Central memory CD8-positive, alpha-beta T cell (primary cell): ENCODE measurements around the gene TBC1D22A.
"Not testable (repeated sequence)": the region's sequence is repeated elsewhere in the genome, so short reads cannot be mapped to it uniquely, and the experiment has no call there.

Experiments
- ATAC-seq: fragments of 150-1000 bp; cut with Tn5 transposase; replicated peaks from 2 replicates; pipeline ENCODE4 v1.10.0; 2022; ENCODE audit warnings: mild to moderate bottlenecking, moderate FRiP score, moderate number of reproducible peaks; ENCODE audit not compliant: poor library complexity, severe bottlenecking; ENCODE audit errors: extremely low read depth
- DNase-seq, 2 donors: peaks; one replicate each; pipeline ENCODE4 v3.0.0; 2021; ENCODE audit warnings: low spot score in 2 of 2
- H3K27ac Mint-ChIP-seq: one replicate; pipeline ENCODE4 v1.8.0; 2022; ENCODE audit warnings: low read depth, mild to moderate bottlenecking, moderate library complexity, mixed read lengths
- H3K27me3 Mint-ChIP-seq: one replicate; pipeline ENCODE4 v1.8.0; 2022; ENCODE audit warnings: mixed read lengths
- H3K36me3 Mint-ChIP-seq: one replicate; pipeline ENCODE4 v1.8.0; 2022; ENCODE audit warnings: mild to moderate bottlenecking, moderate library complexity, mixed read lengths; ENCODE audit not compliant: insufficient read depth
- H3K4me1 Mint-ChIP-seq: one replicate; pipeline ENCODE4 v1.8.0; 2022; ENCODE audit warnings: mixed read lengths
- H3K4me3 Mint-ChIP-seq: one replicate; pipeline ENCODE4 v1.8.0; 2022; ENCODE audit warnings: mild to moderate bottlenecking, moderate library complexity, mixed read lengths
- H3K9me3 Mint-ChIP-seq: one replicate; pipeline ENCODE4 v1.8.0; 2022; ENCODE audit warnings: mixed read lengths

TBC1D22A gene

DNA sequence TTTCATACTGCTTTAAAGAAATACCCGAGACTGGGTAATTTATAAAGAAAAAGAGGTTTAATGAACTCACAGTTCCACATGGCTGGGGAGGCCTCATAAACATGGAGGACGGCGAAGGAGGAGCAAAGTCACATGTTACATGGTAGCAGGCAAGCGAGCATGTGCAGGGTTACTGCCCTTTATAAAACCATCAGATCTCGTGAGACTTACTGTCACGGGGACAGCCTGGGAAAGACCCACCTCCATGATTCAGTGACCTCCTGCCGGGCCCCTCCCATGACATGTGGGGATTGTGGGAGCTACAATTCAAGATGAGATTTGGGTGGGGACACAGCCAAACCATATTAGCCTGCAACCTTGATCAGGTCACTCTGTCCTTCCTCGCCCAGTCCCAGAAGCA, 378.5 kb downstream of the TBC1D22A start:
- not testable (repeated sequence) for H3K27me3 Mint-ChIP-seq, H3K9me3 Mint-ChIP-seq, DNase-seq, H3K36me3 Mint-ChIP-seq, ATAC-seq, H3K4me3 Mint-ChIP-seq, H3K4me1 Mint-ChIP-seq, H3K27ac Mint-ChIP-seq

DNA sequence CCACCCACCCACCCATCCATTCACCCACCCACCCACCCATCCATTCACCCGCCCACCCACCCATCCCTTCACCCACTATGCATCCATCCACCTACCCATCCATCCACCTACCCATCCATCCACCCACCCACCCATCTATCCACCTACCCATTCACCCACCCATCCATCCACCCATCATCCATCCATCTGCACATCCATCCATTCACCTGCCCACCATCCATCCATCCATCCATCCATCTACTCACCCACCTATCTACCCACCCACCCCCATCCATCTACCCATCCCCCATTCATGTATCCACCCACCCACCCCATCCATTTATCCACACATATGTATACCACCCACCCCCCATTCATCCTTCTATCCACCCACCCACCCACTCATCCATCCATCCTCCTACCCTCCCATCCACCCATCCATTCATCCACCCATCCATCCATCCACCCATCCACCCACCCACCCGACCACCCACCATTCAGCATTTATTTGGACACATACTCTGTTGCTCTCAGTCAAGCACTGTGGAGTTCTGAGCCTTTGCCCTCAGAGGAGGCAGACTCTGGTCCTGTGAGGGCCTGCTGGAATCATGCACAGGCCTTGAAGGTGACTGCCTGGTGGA, 380.1 kb downstream of the TBC1D22A start:
- H3K9me3 Mint-ChIP-seq: no peaks in the 10 kb centered on the region
- H3K4me1 Mint-ChIP-seq: no peaks in the 10 kb centered on the region
- H3K36me3 Mint-ChIP-seq: peaks cover 10% of the 10 kb centered on the region
- DNase-seq: no peak
- H3K27ac Mint-ChIP-seq: no peak overlapping the region
- H3K27me3 Mint-ChIP-seq: no peaks in the 10 kb centered on the region
- H3K4me3 Mint-ChIP-seq: no peak overlapping the region
- ATAC-seq: no peak

DNA sequence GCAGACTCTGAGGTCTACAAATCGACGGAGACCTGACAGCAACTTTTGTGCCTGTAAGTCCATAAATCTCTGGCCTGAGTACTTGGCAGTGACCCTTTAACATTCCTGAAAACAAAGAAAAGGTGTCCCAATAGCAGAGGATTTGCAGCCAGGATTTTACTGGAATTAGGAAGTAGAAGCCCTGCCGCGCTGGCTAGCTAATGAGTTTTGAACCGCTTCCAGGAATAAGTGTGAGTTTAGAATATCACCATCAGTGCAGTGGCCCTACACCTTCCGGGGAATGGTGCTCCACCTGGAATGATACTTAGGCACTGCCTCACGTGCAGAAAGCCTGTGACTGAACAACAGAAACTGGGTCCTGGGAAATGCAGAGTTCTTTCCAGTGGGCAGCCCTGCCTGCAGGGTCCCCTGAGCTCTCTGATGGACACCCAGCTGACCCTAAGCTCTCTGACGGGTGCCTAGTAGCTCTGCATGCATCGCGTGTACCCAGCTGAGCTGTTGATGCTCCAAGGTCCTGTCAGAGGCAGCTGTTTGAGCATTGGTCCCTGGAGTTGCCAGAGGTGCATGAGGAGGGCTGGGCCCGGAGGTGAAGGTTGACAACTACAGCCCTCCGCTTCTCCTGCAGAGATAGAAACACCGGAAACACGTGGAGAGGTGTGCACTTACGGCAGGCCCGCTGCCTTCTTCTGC, 380.9 kb downstream of the TBC1D22A start:
- ATAC-seq: no peak
- peaks cover 10% of the 10 kb centered on the region for H3K36me3 Mint-ChIP-seq
- no peak for DNase-seq
- H3K4me3 Mint-ChIP-seq: no peak overlapping the region
- H3K4me1 Mint-ChIP-seq: no peaks in the 10 kb centered on the region
- H3K27ac Mint-ChIP-seq: no peak overlapping the region
- no peaks in the 10 kb centered on the region for H3K27me3 Mint-ChIP-seq
- no peaks in the 10 kb centered on the region for H3K9me3 Mint-ChIP-seq

- Mint-ChIP-seq H3K4me3 (no peak overlapping the region), H3K9me3 (no peaks in the 10 kb centered on the region), H3K4me1 (no peaks in the 10 kb centered on the region), H3K27ac (no peak overlapping the region), H3K27me3 (no peaks in the 10 kb centered on the region), H3K36me3 (peaks cover 7% of the 10 kb centered on the region)
- DNase-seq: no peak
- ATAC-seq: no peak
Observed at GRCh38 chr22:47144076-47144765, 381.8 kb downstream of the TBC1D22A start.

- H3K4me3 Mint-ChIP-seq: no peak overlapping the region
- peaks cover 7% of the 10 kb centered on the region for H3K36me3 Mint-ChIP-seq
- no peak overlapping the region for H3K27ac Mint-ChIP-seq
- no peaks in the 10 kb centered on the region for H3K4me1 Mint-ChIP-seq
- DNase-seq (no peak), ATAC-seq (no peak)
- no peaks in the 10 kb centered on the region for H3K9me3 Mint-ChIP-seq
- no peaks in the 10 kb centered on the region for H3K27me3 Mint-ChIP-seq
Observed at GRCh38 chr22:47144791-47145425, 382.5 kb downstream of the TBC1D22A start.

DNA sequence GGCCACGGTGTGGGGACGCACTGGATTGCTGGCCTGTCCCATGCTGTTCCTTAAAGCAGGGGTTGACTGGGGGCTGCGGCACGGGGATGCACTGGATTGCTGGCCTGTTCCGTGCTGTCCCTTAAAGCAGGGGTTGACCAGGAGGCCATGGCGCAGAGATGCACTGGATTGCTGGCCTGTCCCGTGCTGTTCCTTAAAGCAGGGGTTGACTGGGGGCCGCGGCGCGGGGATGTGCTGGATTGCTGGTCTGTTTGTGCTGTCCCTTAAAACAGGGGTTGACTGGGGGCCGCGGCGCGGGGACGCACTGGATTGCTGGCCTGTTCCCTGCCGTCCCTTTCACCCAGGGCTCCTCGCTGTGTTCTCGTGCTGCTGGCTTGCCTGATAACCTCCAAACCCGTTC, 383.4 kb downstream of the TBC1D22A start:
- Mint-ChIP-seq H3K27me3 (no peaks in the 10 kb centered on the region), H3K27ac (peak overlapping the region; percentile 44), H3K4me3 (no peak overlapping the region), H3K4me1 (no peaks in the 10 kb centered on the region), H3K9me3 (no peaks in the 10 kb centered on the region), H3K36me3 (peaks cover 8% of the 10 kb centered on the region)
- DNase-seq (no peak), ATAC-seq (no peak)

DNA sequence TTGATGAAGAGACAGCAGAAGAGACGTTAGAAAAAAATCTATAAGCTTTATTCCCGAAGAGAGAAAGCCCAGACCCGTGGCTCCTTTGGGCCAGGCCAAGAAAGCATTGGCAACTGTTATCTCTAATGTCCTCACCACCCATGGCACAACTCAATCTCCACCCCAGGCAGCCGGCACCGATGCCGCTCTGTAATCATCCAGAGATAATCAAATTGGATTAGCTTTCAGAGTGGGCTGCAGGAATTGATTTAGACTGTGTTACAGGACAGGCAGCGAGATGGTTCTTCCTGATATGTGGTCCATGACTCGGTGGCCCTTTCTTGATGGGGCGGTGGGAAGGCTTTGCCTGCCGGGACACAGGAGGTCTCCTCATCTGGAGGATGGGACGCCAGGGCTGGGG, 383.9 kb downstream of the TBC1D22A start:
- Mint-ChIP-seq H3K27ac (peak overlapping the region; percentile 44), H3K27me3 (no peaks in the 10 kb centered on the region), H3K9me3 (no peaks in the 10 kb centered on the region), H3K36me3 (peaks cover 9% of the 10 kb centered on the region), H3K4me1 (no peaks in the 10 kb centered on the region), H3K4me3 (no peak overlapping the region)
- ATAC-seq (no peak), DNase-seq (no peak)

- Mint-ChIP-seq H3K27ac (no peak overlapping the region), H3K4me1 (no peaks in the 10 kb centered on the region), H3K36me3 (peaks cover 9% of the 10 kb centered on the region), H3K27me3 (no peaks in the 10 kb centered on the region), H3K9me3 (no peaks in the 10 kb centered on the region), H3K4me3 (no peak overlapping the region)
- DNase-seq: no peak
- no peak for ATAC-seq
Observed at GRCh38 chr22:47146941-47147340, 384.5 kb downstream of the TBC1D22A start.

- H3K27ac Mint-ChIP-seq: no peak overlapping the region
Observed at GRCh38 chr22:47147572-47147971, 385.1 kb downstream of the TBC1D22A start.

GRCh38 chr22:47148510-47148909, 386.1 kb downstream of the TBC1D22A start:
- no peak overlapping the region for H3K27ac Mint-ChIP-seq
- no peak for ATAC-seq
- peaks cover 10% of the 10 kb centered on the region for H3K36me3 Mint-ChIP-seq

More at GRCh38 chr22:47147572-47147971, 385.1 kb downstream of the TBC1D22A start:
- peaks cover 2% of the 10 kb centered on the region for H3K4me1 Mint-ChIP-seq
- no peak overlapping the region for H3K4me3 Mint-ChIP-seq
- H3K36me3 Mint-ChIP-seq: peaks cover 8% of the 10 kb centered on the region
- H3K27me3 Mint-ChIP-seq: no peaks in the 10 kb centered on the region
- DNase-seq: no peak
- no peak for ATAC-seq
- no peaks in the 10 kb centered on the region for H3K9me3 Mint-ChIP-seq

DNA sequence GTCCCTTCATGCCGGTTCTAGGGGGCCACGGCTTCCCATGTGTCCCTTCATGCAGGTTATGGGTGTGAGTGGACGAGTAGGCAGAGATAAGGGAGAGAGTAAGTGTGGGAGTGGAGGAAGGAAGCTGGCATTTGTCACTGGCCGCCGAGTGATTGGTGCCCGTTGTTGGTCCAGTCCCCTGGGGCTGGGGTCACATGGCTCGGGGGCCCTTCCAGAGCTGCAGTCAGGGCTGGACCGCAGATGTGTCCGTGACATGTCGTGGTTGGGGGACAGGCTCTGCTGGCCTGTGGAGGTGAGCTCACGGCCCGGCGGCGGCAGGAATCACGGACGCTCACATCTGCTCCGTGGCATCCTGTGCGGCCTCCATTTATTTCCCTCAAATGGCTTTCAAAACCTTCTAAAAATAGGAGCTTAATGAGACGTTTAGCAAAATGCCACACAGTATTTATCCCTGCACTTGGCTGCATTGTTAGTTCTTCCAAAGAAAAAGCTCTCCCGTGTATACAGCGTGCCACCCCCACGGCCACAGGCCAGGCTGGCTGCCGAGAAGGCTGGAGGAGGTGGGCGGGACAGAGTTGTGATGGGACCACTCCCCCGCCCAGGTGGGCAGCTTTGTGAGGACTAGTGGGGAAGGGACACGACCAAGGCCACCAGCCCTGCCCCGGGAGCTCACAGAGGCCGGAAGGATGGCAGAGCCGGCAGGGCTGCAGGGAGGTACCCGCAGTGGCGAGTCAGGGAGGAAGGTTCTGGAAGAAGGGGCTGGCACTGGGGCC, 386.7 kb downstream of the TBC1D22A start:
- Mint-ChIP-seq H3K27ac (no peak overlapping the region), H3K9me3 (no peaks in the 10 kb centered on the region), H3K4me1 (peaks cover 10% of the 10 kb centered on the region), H3K36me3 (peaks cover 8% of the 10 kb centered on the region), H3K4me3 (no peak overlapping the region), H3K27me3 (no peaks in the 10 kb centered on the region)
- ATAC-seq: no peak
- DNase-seq: no peak

More at GRCh38 chr22:47148510-47148909, 386.1 kb downstream of the TBC1D22A start:
- no peaks in the 10 kb centered on the region for H3K27me3 Mint-ChIP-seq
- H3K4me1 Mint-ChIP-seq: peaks cover 10% of the 10 kb centered on the region
- H3K9me3 Mint-ChIP-seq: no peaks in the 10 kb centered on the region
- H3K4me3 Mint-ChIP-seq: no peak overlapping the region
- no peak for DNase-seq

DNA sequence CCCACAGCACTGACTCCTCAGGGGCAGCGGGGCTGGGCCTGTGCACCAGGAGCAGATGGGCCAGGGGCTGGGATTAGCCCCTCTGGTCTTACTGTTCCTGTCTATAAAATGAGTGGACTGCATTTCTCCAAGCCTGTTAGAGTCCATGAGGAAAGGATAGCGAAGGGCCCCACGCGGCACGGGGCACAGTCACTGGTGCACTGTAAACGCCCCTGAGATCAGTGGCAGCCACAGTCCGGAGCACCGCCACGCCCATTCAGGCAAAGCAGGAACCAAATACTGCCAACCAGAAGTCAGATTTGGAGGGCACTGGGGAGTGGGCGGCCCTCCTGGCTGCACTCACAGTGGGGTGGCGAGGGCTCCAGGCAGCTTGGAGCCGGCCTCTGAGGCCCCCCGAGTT, 387.5 kb downstream of the TBC1D22A start:
- Mint-ChIP-seq H3K4me3 (no peak overlapping the region), H3K9me3 (no peaks in the 10 kb centered on the region), H3K27ac (no peak overlapping the region), H3K36me3 (peaks cover 9% of the 10 kb centered on the region), H3K4me1 (peaks cover 10% of the 10 kb centered on the region), H3K27me3 (no peaks in the 10 kb centered on the region)
- DNase-seq (no peak), ATAC-seq (no peak)
